Ishikawa (cell line): ENCODE results near the gene EPHB4.

Experiments used
- CEBPB ChIP-seq: IDR thresholded peaks from 2 replicates; pipeline ENCODE4 v1.6.1; 2012
- CREB1 ChIP-seq: IDR thresholded peaks from 2 replicates; pipeline ENCODE4 v1.6.1; 2012; ENCODE audit warnings: low read depth
- EGR1 ChIP-seq: IDR thresholded peaks from 2 replicates; pipeline ENCODE4 v1.6.1; 2012
- EP300 ChIP-seq: IDR thresholded peaks from 2 replicates; pipeline ENCODE4 v1.6.1; 2012; ENCODE audit warnings: borderline replicate concordance
- FOXM1 ChIP-seq: IDR thresholded peaks from 2 replicates; pipeline ENCODE4 v1.6.1; 2012; ENCODE audit warnings: low read depth, borderline replicate concordance
- MAX ChIP-seq: IDR thresholded peaks from 2 replicates; pipeline ENCODE4 v1.6.1; 2012
- NFIC ChIP-seq: IDR thresholded peaks from 2 replicates; pipeline ENCODE4 v1.6.1; 2012
- RAD21 ChIP-seq: IDR thresholded peaks from 2 replicates; pipeline ENCODE4 v1.6.1; 2012; ENCODE audit warnings: low read depth
- REST ChIP-seq: IDR thresholded peaks from 2 replicates; pipeline ENCODE4 v1.6.1; 2012; ENCODE audit warnings: low read depth, mild to moderate bottlenecking
- TAF1 ChIP-seq: IDR thresholded peaks from 2 replicates; pipeline ENCODE4 v1.6.1; 2012; ENCODE audit warnings: low read depth, mild to moderate bottlenecking
- YY1 ChIP-seq: IDR thresholded peaks from 2 replicates; pipeline ENCODE4 v1.6.1; 2012; ENCODE audit warnings: low read depth
- ZBTB7A ChIP-seq: IDR thresholded peaks from 2 replicates; pipeline ENCODE4 v1.6.1; 2012; ENCODE audit warnings: low read depth

GRCh38 chr7:100818825-100819224 is 8.5 kb downstream of the EPHB4 start:
- no peak for TF ChIP-seq CREB1
- no peak for TF ChIP-seq RAD21
- no peak for TF ChIP-seq MAX
- TF ChIP-seq ZBTB7A = no peak
- no peak for TF ChIP-seq YY1
- TF ChIP-seq EGR1 = no peak
- TF ChIP-seq EP300 = no peak
- TF ChIP-seq TAF1 = no peak
- TF ChIP-seq NFIC = no peak
- no peak for TF ChIP-seq FOXM1
- no peak for TF ChIP-seq CEBPB
- TF ChIP-seq REST = no peak
